Osteoblast (primary cell): Measurements from ENCODE around the gene DOCK7. TPM values are rescaled to one million over a fixed set of nuclear protein-coding genes. Genes with fewer than 3 reads are reported as not detected.

ENCODE experiments used
- DNase-seq: peaks from one replicate; pipeline ENCODE4 v3.0.0; 2011; ENCODE audit warnings: low spot score, mixed read lengths; ENCODE audit not compliant: insufficient read length; ENCODE audit errors: missing footprints
- H2AFZ ChIP-seq: 2 replicates; pipeline ENCODE4 v1.6.0; 2011; ENCODE audit warnings: mild to moderate bottlenecking, low read length
- H3K27ac ChIP-seq: 2 replicates; pipeline ENCODE4 v1.5.1; 2011; ENCODE audit warnings: mild to moderate bottlenecking, low read depth, low read length, moderate library complexity
- H3K27me3 ChIP-seq: 2 replicates; pipeline ENCODE4 v1.6.0; 2012; ENCODE audit warnings: mild to moderate bottlenecking, control low read depth, inconsistent platforms, low read length, moderate library complexity; ENCODE audit not compliant: insufficient read depth
- H3K36me3 ChIP-seq: 2 replicates; pipeline ENCODE4 v1.5.1; 2011; ENCODE audit warnings: mild to moderate bottlenecking, low read length, control low read depth, moderate library complexity; ENCODE audit not compliant: insufficient read depth
- H3K4me1 ChIP-seq: 2 replicates; pipeline ENCODE4 v1.5.1; 2011; ENCODE audit warnings: mild to moderate bottlenecking, low read length, control low read depth, moderate library complexity; ENCODE audit not compliant: insufficient read depth
- H3K4me2 ChIP-seq: 2 replicates; pipeline ENCODE4 v1.6.0; 2011; ENCODE audit warnings: mild to moderate bottlenecking, low read length; ENCODE audit not compliant: insufficient read depth
- H3K4me3 ChIP-seq: fragments of 200-600 bp; sonication (generic); 3 replicates; pipeline ENCODE4 v1.5.1; 2012; ENCODE audit warnings: mild to moderate bottlenecking, low read length, inconsistent platforms; ENCODE audit not compliant: insufficient read depth
- H3K79me2 ChIP-seq: 2 replicates; pipeline ENCODE4 v1.6.0; 2012; ENCODE audit warnings: mild to moderate bottlenecking, low read length, control low read depth, inconsistent platforms; ENCODE audit not compliant: insufficient read depth
- H3K9me3 ChIP-seq: 2 replicates; pipeline ENCODE4 v1.5.1; 2011; ENCODE audit warnings: low read depth, low read length, control low read depth
- H4K20me1 ChIP-seq: 2 replicates; pipeline ENCODE4 v1.6.0; 2012; ENCODE audit warnings: mild to moderate bottlenecking, low read length, control low read depth; ENCODE audit not compliant: insufficient read depth
- total RNA-seq: library from RNA; depleted of rRNA; stranded (reverse); fragments of >200 nt; gene quantifications from 2 replicates; pipeline ENCODE4 v1.2.3, GENCODE V29; 2012
- TF ChIP-seq, protein P1 (sequence below): IDR thresholded peaks from 2 replicates; pipeline ENCODE4 v1.5.1; 2011; ENCODE audit warnings: mild to moderate bottlenecking, low read depth, low read length, moderate library complexity; ENCODE audit errors: extremely low read depth

DOCK7 gene
- total RNA-seq, 1 donor: 73.8 TPM

DNA sequence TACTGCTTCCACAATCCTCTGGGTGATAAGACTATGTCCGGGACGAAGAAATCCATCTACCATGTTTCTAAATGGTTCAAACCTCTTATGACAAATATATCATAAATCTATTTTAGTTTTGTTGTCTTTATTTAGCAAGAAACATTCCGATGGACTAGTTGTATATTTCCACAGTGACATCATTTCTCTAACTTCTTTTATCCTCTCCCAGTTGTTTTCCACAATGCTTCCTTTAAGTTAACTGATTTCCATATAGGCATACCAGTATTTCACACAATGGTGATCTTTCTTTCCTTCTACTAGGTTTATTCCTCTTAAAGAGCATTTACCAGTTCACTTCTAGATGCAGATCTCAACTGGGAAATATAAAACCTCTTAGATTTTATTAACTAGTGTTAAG lies 206.5 kb downstream of the DOCK7 start:
- no peak overlapping the region for H2AFZ ChIP-seq
- no peak overlapping the region for H3K4me3 ChIP-seq
- no peaks in the 10 kb centered on the region for H3K9me3 ChIP-seq
- H3K27ac ChIP-seq: no peak overlapping the region
- H4K20me1 ChIP-seq: no peaks in the 10 kb centered on the region
- no peak overlapping the region for H3K4me2 ChIP-seq
- DNase-seq: peak; percentile 29
- peaks cover 5% of the 10 kb centered on the region for H3K36me3 ChIP-seq
- H3K79me2 ChIP-seq: no peaks in the 10 kb centered on the region
- TF ChIP-seq, protein P1, sequence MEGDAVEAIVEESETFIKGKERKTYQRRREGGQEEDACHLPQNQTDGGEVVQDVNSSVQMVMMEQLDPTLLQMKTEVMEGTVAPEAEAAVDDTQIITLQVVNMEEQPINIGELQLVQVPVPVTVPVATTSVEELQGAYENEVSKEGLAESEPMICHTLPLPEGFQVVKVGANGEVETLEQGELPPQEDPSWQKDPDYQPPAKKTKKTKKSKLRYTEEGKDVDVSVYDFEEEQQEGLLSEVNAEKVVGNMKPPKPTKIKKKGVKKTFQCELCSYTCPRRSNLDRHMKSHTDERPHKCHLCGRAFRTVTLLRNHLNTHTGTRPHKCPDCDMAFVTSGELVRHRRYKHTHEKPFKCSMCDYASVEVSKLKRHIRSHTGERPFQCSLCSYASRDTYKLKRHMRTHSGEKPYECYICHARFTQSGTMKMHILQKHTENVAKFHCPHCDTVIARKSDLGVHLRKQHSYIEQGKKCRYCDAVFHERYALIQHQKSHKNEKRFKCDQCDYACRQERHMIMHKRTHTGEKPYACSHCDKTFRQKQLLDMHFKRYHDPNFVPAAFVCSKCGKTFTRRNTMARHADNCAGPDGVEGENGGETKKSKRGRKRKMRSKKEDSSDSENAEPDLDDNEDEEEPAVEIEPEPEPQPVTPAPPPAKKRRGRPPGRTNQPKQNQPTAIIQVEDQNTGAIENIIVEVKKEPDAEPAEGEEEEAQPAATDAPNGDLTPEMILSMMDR: no peak
- H3K27me3 ChIP-seq: no peaks in the 10 kb centered on the region
- H3K4me1 ChIP-seq: no peaks in the 10 kb centered on the region

DNA sequence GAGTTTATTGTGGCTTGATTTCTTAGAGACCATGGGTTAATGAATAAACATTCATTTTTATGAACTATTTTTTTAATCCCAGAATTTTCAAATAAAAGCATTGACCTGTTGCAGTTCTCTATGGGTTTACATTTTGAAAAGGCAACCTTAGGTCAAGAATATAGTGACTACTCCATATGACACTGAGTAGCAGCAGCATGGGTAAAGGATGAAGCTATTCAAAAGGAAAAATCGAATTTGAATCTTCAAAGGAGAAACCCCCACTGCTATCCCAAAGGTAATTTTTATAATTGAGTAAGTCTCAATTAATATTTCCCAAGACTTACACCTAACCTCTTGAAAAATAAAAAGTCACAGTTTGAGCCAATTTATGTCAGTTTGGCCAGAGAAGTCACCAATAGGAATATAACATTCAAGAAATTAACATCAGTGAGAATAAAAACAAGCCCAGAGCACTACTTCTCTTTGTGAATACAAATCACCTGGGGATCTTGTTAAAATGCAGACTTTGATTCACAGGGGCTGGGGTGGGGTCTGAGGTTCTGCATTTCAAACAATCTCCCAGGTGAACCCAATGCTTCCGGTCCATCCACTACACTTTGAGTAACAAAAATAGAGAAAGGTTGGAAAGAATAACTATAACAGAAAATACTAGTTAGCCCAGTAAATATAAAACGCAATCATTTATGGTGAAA lies 211.5 kb downstream of the DOCK7 start:
- TF ChIP-seq, protein P1: no peak
- Histone ChIP-seq H3K36me3 (peaks cover 22% of the 10 kb centered on the region), H3K9me3 (no peaks in the 10 kb centered on the region), H3K79me2 (no peaks in the 10 kb centered on the region), H2AFZ (no peak overlapping the region), H3K4me1 (no peaks in the 10 kb centered on the region), H3K4me2 (no peak overlapping the region), H4K20me1 (no peaks in the 10 kb centered on the region), H3K27ac (no peak overlapping the region), H3K27me3 (no peaks in the 10 kb centered on the region), H3K4me3 (no peak overlapping the region)
- DNase-seq: no peak

DNA sequence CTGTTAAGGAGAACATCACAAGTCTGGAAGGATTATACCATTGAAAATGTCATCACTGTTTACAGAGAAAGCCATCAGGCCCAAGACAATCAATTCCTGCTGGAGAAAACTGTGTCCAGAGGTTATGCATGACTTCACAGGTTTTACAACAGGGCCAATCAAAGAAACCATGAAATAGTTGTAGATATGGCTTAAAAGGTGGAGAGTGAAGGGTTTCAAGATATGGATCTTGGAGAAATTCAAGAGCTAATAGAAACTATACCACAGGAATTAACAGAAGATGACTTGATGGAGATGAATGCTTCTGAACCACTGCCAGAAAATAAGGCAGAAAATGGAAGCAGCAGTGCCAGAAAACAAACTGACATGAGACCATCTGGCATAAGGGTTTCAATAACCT lies 221.1 kb downstream of the DOCK7 start:
- peak; percentile 10 for DNase-seq
- H3K4me2 ChIP-seq: no peak overlapping the region
- no peaks in the 10 kb centered on the region for H3K9me3 ChIP-seq
- H2AFZ ChIP-seq: no peak overlapping the region
- TF ChIP-seq, protein P1: no peak
- peaks cover 29% of the 10 kb centered on the region for H3K36me3 ChIP-seq
- no peaks in the 10 kb centered on the region for H3K27me3 ChIP-seq
- H3K4me1 ChIP-seq: no peaks in the 10 kb centered on the region
- H3K27ac ChIP-seq: no peak overlapping the region
- H4K20me1 ChIP-seq: no peaks in the 10 kb centered on the region
- H3K4me3 ChIP-seq: no peak overlapping the region
- no peaks in the 10 kb centered on the region for H3K79me2 ChIP-seq

DNA sequence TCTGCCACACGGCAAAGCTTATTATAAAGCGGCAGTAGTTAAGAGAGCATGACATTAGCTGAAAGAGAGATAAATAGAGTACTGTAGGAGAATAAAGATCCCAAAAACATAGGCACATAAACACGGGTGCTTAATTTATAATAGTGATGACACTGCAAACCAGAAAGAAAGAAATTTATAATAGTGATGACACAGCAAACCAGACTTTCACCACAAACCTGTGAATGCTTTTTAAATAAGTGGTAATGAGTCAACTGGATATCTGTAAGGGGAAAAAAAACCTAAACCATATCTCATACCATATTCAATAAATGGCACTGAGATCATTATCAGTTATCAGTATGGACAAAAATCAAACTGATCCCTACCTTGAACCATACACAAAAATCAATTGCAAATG lies 225.8 kb downstream of the DOCK7 start:
- Histone ChIP-seq H3K4me3 (no peak overlapping the region), H2AFZ (no peak overlapping the region), H3K9me3 (no peaks in the 10 kb centered on the region), H3K79me2 (no peaks in the 10 kb centered on the region), H4K20me1 (no peaks in the 10 kb centered on the region), H3K4me2 (no peak overlapping the region), H3K27me3 (no peaks in the 10 kb centered on the region), H3K27ac (no peak overlapping the region), H3K36me3 (peaks cover 22% of the 10 kb centered on the region), H3K4me1 (no peaks in the 10 kb centered on the region)
- TF ChIP-seq, protein P1: no peak
- DNase-seq: no peak
